Measurements from ENCODE around the gene CMYA5.
"Not testable (repeated sequence)": the region's sequence is repeated elsewhere in the genome, so short reads cannot be mapped to it uniquely, and the experiment has no call there.

CMYA5 gene

GRCh38 chr5:79689541-79690466, at the start of gene CMYA5:
TSS of gene CMYA5 (plus strand) at chr5:79689836. CDS start at chr5:79689908, 72 bp downstream.
- DNase-seq = peak; percentile 5

GRCh38 chr5:79640571-79641055, 49.0 kb upstream of the CMYA5 start:
- DNase-seq = no peak

- DNase-seq = no peak
Measured at GRCh38 chr5:79641414-79641813, 48.2 kb upstream of the CMYA5 start.

- DNase-seq = no peak
Measured at GRCh38 chr5:79642210-79642609, 47.4 kb upstream of the CMYA5 start.

GRCh38 chr5:79653843-79654242, 35.8 kb upstream of the CMYA5 start:
- no peak for DNase-seq

GRCh38 chr5:79663212-79663611, 26.4 kb upstream of the CMYA5 start:
- no peak for DNase-seq

GRCh38 chr5:79666758-79667157, 22.9 kb upstream of the CMYA5 start:
- DNase-seq = no peak

GRCh38 chr5:79672392-79672791, 17.2 kb upstream of the CMYA5 start:
- DNase-seq = no peak

GRCh38 chr5:79676354-79676753, 13.3 kb upstream of the CMYA5 start:
- DNase-seq = not testable (repeated sequence)

GRCh38 chr5:79682102-79682501, 7.5 kb upstream of the CMYA5 start:
- not testable (repeated sequence) for DNase-seq

- no peak for DNase-seq
Measured at GRCh38 chr5:79684782-79685181, 4.9 kb upstream of the CMYA5 start.

- DNase-seq = no peak
Measured at GRCh38 chr5:79685627-79686026, 4.0 kb upstream of the CMYA5 start.

- no peak for DNase-seq
Measured at GRCh38 chr5:79686799-79687198, 2.8 kb upstream of the CMYA5 start.

GRCh38 chr5:79687889-79688288, 1.7 kb upstream of the CMYA5 start:
- no peak for DNase-seq

GRCh38 chr5:79691007-79691406, 1.4 kb downstream of the CMYA5 start:
- no peak for DNase-seq

- DNase-seq = no peak
Measured at GRCh38 chr5:79692596-79692995, 3.0 kb downstream of the CMYA5 start.

GRCh38 chr5:79694183-79694582, 4.5 kb downstream of the CMYA5 start:
- no peak for DNase-seq

GRCh38 chr5:79694652-79695051, 5.0 kb downstream of the CMYA5 start:
- no peak for DNase-seq

GRCh38 chr5:79695526-79695925, 5.9 kb downstream of the CMYA5 start:
- no peak for DNase-seq

- DNase-seq = no peak
Measured at GRCh38 chr5:79697222-79698170, 7.9 kb downstream of the CMYA5 start.

GRCh38 chr5:79699763-79700400, 10.2 kb downstream of the CMYA5 start:
- DNase-seq = no peak

GRCh38 chr5:79702606-79703380, 13.2 kb downstream of the CMYA5 start:
- DNase-seq = no peak

All from NCI-H2227 treated with DMSO at 0.1 percent for 48 hours (cell line).